HL-60/S4 treated with phorbol 12-myristate 13-acetate at 8.2 ng/mL for 4 days and 3 days (cell line): ENCODE measurements around the gene IGBP1.
"Not testable (repeated sequence)": the region's sequence is repeated elsewhere in the genome, so short reads cannot be mapped to it uniquely, and the experiment has no call there.

ENCODE experiments used
- in situ Hi-C: fragments of 300-500 bp; cut with MboI; formaldehyde crosslinking; loops from 2 replicates; pipeline ENCODE4 v1.15.0; 2022; ENCODE audit warnings: low sequenced_read_pairs

Gene IGBP1

DNA sequence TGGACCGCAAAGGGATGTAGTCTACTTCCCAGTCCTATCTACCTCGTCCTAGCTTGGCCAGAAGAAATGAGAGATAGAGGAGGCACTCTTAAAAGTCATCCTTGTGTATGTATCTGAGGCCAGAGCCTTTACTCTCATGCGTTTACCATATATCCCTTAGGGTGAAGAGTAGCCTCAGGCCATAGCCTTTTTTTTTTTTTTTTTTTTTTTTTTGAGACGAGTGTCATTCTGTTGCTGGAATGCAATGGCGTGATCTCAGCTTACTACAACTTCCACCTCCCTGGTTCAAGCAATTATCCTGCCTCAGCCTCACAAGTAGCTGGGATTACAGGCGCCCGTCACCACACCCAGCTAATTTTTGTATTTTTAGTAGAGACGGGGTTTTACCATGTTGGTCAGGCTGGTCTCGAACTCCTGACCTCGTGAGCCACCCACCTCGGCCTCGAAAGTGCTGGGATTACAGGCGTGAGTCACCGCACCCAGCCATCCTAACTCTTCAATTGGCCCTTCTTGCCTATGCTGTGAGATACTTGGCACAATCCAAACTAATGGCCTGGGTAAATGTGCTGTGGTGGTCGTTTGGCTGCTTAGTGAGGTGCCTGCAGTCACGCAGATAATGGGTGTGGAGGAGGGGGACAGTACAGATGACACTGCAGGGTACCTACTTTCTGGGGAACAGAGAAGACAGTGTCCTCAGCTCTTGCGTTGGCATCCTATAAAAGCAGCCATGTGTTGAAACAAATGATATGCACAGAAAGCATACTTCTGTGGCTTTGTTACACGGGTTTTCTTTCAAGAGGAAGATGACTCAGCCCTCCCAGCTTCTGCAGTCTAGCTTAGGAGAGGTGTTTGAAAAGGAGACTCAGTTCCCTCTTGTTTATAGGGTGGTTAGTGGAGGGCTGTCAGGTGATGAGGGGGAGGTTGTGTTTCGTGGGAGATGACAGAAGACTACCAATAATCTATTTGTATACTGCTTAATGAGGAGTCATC, 33.6 kb downstream of the IGBP1 start:
- in situ Hi-C loops, result no loop called here

GRCh38 chrX:70168238-70169188, 35.3 kb downstream of the IGBP1 start:
- in situ Hi-C loops, result no loop called here

GRCh38 chrX:70169281-70169680, 36.0 kb downstream of the IGBP1 start:
- in situ Hi-C loops, result no loop called here

DNA sequence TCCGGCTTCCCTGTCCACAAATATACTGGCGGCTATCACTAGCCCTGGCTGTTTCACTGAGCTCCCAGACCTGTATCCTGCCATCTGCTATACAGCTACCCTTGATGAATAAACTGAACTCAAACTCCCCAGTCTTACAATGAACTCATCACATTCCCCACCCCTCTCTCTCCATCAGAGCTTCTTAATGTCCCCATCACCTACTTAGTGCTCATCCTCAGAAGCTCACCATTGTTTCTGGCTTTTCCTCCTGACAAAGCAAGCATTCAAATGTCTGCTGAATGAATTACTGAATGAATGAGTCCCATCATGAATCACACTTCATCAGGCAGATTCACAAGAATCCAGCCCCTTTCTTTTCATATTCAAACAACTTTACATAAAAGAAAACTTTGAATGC, 38.4 kb downstream of the IGBP1 start:
- in situ Hi-C loops, result no loop called here

- in situ Hi-C loops, result no loop called here
Observed at GRCh38 chrX:70172221-70172620, 39.0 kb downstream of the IGBP1 start.

DNA sequence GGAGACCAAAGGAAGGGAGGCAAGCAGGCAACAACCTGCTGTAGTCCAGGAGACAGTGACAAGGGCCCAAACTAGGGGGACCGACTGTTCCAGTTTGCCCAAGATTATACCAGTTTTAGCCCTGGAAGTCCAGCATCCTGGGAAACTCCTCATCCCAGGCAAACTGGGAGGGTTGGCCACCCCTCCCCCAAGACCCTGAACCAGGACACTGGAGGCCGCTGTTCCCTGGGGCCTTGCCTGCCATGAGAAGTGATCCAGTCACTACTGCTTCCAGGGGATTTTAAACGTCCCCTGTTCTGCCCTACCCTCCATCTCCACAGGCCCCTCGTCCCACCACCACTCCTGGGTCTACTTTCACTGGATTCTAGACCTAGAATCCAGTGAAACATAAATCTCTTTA, 39.7 kb downstream of the IGBP1 start:
- in situ Hi-C loops, result no loop called here

GRCh38 chrX:70174754-70175153, 41.5 kb downstream of the IGBP1 start:
- in situ Hi-C loops, result no loop called here

- in situ Hi-C loops, result no loop called here
Observed at GRCh38 chrX:70175338-70175737, 42.1 kb downstream of the IGBP1 start.

DNA sequence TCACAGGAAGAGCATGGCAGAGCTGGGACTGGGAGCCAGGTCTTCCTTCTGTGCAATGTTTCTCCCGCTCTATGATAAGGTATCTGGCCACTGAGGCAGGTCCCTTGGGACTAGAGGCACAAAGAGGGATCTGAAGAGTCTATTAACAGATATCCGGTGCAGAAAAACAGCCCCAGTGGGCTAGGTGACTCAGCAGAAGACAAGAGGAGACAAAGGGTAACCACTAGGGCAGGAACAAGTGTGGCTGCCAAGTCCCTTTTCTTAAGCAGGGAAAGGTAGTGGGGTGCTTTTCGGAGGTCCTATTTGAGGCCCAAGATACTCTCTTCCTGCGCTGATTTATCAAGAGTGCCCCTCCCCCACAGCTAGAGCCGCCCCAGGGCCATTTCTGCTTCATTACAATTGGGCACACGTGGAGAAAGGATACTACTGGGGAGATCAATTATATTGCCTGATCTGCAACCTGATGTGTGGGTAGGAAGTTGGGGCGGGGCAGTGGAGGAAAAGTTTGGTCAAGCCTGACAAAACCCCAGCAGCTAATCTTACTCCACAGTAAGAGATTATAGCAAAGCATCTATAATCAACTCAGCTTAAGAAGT, 43.8 kb downstream of the IGBP1 start, which contains the start of gene DGAT2L6:
TSS of gene DGAT2L6 (plus strand) at position 546 of the 596 bp plus-strand sequence. CDS start 100 bp downstream, outside the sequence.
- in situ Hi-C loops, result no loop called here

GRCh38 chrX:70183091-70183490, 49.8 kb downstream of the IGBP1 start:
- in situ Hi-C loops, result no loop called here

DNA sequence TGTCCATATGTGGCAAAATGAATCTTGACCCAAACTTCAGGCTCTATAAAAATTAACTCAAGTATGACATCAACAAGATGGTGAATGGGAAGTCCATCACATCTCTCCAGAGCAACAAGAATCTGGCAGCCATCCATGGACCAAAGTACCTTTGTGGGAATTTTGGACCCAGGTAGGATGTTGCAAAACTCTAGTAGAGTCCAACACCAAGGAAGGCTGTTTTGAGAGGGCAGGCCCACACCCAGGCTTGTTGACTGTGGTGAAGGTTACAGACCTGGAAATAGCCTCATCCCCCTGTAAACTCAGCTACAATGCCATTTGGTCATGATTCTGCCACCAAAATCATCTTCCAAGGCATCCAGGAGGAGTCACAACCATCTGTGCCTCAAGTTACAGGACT, 57.0 kb downstream of the IGBP1 start:
- in situ Hi-C loops, result no loop called here

DNA sequence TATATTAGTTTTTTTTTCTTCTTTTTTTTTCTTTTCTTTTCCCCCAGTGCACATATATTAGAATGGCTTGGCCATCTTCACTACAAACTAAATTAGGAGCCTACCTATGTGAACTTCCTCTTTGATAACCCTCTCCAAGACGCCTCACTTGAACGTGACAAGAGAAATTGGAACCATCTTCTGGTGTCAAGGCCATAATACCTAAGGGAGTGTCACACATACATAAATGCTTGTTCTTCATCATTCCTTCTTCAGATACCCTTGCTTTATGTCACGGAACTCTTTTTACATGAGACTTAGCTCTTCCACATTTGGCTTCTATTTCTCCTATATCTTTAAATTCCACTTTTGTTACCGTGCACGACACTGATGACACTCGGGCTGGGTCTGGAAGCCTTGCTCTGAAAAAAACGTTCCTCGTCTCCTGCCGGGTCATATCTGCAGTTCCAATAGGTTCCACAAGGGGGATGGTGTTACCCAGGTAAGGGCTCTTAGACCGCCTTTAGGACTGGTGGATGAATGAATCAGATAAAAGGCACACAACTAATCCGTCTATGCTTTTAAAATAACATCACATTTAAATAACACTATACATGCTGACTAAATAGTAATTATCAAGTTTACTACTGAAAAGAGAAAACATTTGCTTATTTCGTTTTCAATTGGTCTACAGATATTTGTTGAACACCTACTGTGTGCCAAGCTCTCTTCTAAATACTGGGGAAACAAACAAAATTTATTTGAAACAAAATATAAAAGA, 63.9 kb downstream of the IGBP1 start:
- in situ Hi-C loops, result no loop called here

GRCh38 chrX:70201732-70202131, 68.5 kb downstream of the IGBP1 start:
- in situ Hi-C loops, result no loop called here

DNA sequence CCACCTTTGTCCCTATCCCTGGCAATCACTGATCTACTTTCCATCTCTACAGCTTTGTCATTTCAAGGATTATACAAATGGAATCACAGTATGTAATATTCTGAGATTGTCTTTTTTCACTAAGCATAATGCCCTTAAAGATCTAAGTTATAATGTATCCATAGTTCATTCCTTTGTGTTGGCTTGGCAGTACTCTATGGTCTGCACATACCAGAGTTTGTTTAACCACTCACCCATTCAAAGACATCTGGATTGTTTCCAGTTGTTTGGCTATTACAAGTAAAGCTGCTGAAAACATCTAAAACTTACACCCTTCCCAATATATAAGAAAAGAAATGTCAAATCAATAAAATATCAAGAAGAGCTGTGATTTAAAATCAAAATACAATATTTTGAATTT, 75.2 kb downstream of the IGBP1 start:
- in situ Hi-C loops, result no loop called here

- in situ Hi-C loops, result not testable (repeated sequence)
Observed at GRCh38 chrX:70209570-70209969, 76.3 kb downstream of the IGBP1 start.
